ENCODE results near the gene HGS. TPM values are rescaled to one million over a fixed set of nuclear protein-coding genes. Genes with fewer than 3 reads are reported as not detected.

The HGS gene
- total RNA-seq, 2 experiments from 2014 or later, result 96.9 to 111 TPM

GRCh38 chr17:81717049-81717765, 33.4 kb downstream of the HGS start:
- H3K4me3 Mint-ChIP-seq, result no peak overlapping the region
- peaks cover 1% of the 10 kb centered on the region for H3K36me3 Mint-ChIP-seq
- no peaks in the 10 kb centered on the region for H3K9me3 Mint-ChIP-seq
- ChIA-PET POLR2A (no interaction called here), CTCF (no interaction called here)
- peaks cover 6% of the 10 kb centered on the region for H3K4me1 Mint-ChIP-seq (ENCODE audit: low read depth)
- intact Hi-C loops (cut with micrococcal nuclease), result no loop called here
- no peak for DNase-seq
- H3K27ac Mint-ChIP-seq, result no peak overlapping the region
- H3K27me3 Mint-ChIP-seq, result no peaks in the 10 kb centered on the region

GRCh38 chr17:81717766-81718089, 33.9 kb downstream of the HGS start:
- Mint-ChIP-seq H3K36me3 (peaks cover 1% of the 10 kb centered on the region), H3K27me3 (no peaks in the 10 kb centered on the region), H3K4me3 (no peak overlapping the region), H3K27ac (no peak overlapping the region), H3K9me3 (no peaks in the 10 kb centered on the region), H3K4me1 (ENCODE audit: low read depth) (peaks cover 6% of the 10 kb centered on the region)
- ChIA-PET POLR2A (no interaction called here), CTCF (no interaction called here)
- no peak for DNase-seq
- intact Hi-C loops (cut with micrococcal nuclease), result no loop called here

- Mint-ChIP-seq H3K27me3 (peaks cover 12% of the 10 kb centered on the region), H3K4me3 (no peak overlapping the region), H3K9me3 (no peaks in the 10 kb centered on the region), H3K4me1 (ENCODE audit: low read depth) (no peaks in the 10 kb centered on the region), H3K27ac (no peak overlapping the region), H3K36me3 (peaks cover 1% of the 10 kb centered on the region)
- intact Hi-C loops (cut with micrococcal nuclease), result no loop called here
- no peak for DNase-seq
- CTCF ChIA-PET, result no interaction called here
- POLR2A ChIA-PET, result no interaction called here
These were observed 35.8 kb downstream of the HGS start for GRCh38 chr17:81719410-81720266.

GRCh38 chr17:81720267-81721071, 36.7 kb downstream of the HGS start:
- no peak for DNase-seq
- CTCF ChIA-PET, result interaction anchor here (0.6 kb wide), 1 partner anchor 13 kb away, joined by 3 read pairs; no protein-coding TSS in a partner anchor
- Mint-ChIP-seq H3K9me3 (no peaks in the 10 kb centered on the region), H3K4me3 (no peak overlapping the region), H3K27ac (no peak overlapping the region), H3K27me3 (peaks cover 12% of the 10 kb centered on the region), H3K36me3 (peaks cover 1% of the 10 kb centered on the region), H3K4me1 (ENCODE audit: low read depth) (no peaks in the 10 kb centered on the region)
- POLR2A ChIA-PET, result no interaction called here
- intact Hi-C loops (cut with micrococcal nuclease), result no loop called here

GRCh38 chr17:81722184-81723120, 38.6 kb downstream of the HGS start:
- DNase-seq, result no peak
- Mint-ChIP-seq H3K9me3 (no peaks in the 10 kb centered on the region), H3K36me3 (peaks cover 1% of the 10 kb centered on the region), H3K27ac (no peak overlapping the region), H3K4me3 (no peak overlapping the region), H3K4me1 (ENCODE audit: low read depth) (no peaks in the 10 kb centered on the region), H3K27me3 (peaks cover 18% of the 10 kb centered on the region)
- ChIA-PET CTCF (interaction anchor here (1.3 kb wide), 1 partner anchor 147 kb away, joined by 4 read pairs; no protein-coding TSS in a partner anchor), POLR2A (no interaction called here)
- intact Hi-C loops (cut with micrococcal nuclease), result no loop called here

GRCh38 chr17:81723651-81724209, 39.9 kb downstream of the HGS start:
- Mint-ChIP-seq H3K4me3 (no peak overlapping the region), H3K9me3 (no peaks in the 10 kb centered on the region), H3K36me3 (no peaks in the 10 kb centered on the region), H3K27ac (no peak overlapping the region), H3K27me3 (peaks cover 19% of the 10 kb centered on the region), H3K4me1 (ENCODE audit: low read depth) (no peaks in the 10 kb centered on the region)
- no peak for DNase-seq
- ChIA-PET POLR2A (no interaction called here), CTCF (interaction anchor here (0.7 kb wide), 1 partner anchor 573 kb away, joined by 3 read pairs; no protein-coding TSS in a partner anchor)
- intact Hi-C loops (cut with micrococcal nuclease), result no loop called here

GRCh38 chr17:81725439-81725838, 41.6 kb downstream of the HGS start:
- H3K4me1 Mint-ChIP-seq (ENCODE audit: low read depth), result no peaks in the 10 kb centered on the region
- H3K27ac Mint-ChIP-seq, result no peak overlapping the region
- no peak overlapping the region for H3K4me3 Mint-ChIP-seq
- DNase-seq, result no peak
- ChIA-PET CTCF (interaction anchor here (0.7 kb wide), 1 partner anchor 9 kb away, joined by 3 read pairs; no protein-coding TSS in a partner anchor), POLR2A (interaction anchor here (0.7 kb wide), 1 partner anchor 89 kb away, joined by 4 read pairs; no protein-coding TSS in a partner anchor)
- H3K27me3 Mint-ChIP-seq, result peaks cover 19% of the 10 kb centered on the region
- H3K9me3 Mint-ChIP-seq, result no peaks in the 10 kb centered on the region
- no peaks in the 10 kb centered on the region for H3K36me3 Mint-ChIP-seq
- intact Hi-C loops (cut with micrococcal nuclease), result no loop called here

GRCh38 chr17:81726004-81726403, 42.2 kb downstream of the HGS start:
- Mint-ChIP-seq H3K27me3 (peaks cover 21% of the 10 kb centered on the region), H3K4me1 (ENCODE audit: low read depth) (no peaks in the 10 kb centered on the region), H3K9me3 (no peaks in the 10 kb centered on the region), H3K36me3 (no peaks in the 10 kb centered on the region), H3K27ac (no peak overlapping the region), H3K4me3 (no peak overlapping the region)
- POLR2A ChIA-PET, result interaction anchor here (0.7 kb wide), 1 partner anchor 90 kb away, joined by 4 read pairs; no protein-coding TSS in a partner anchor
- intact Hi-C loops (cut with micrococcal nuclease), result no loop called here
- CTCF ChIA-PET, result no interaction called here
- no peak for DNase-seq

- Mint-ChIP-seq H3K4me1 (ENCODE audit: low read depth) (no peaks in the 10 kb centered on the region), H3K27ac (no peak overlapping the region), H3K4me3 (no peak overlapping the region), H3K9me3 (no peaks in the 10 kb centered on the region), H3K36me3 (no peaks in the 10 kb centered on the region), H3K27me3 (peaks cover 25% of the 10 kb centered on the region)
- CTCF ChIA-PET, result no interaction called here
- intact Hi-C loops (cut with micrococcal nuclease), result no loop called here
- DNase-seq, result no peak
- POLR2A ChIA-PET, result no interaction called here
These were observed 43.7 kb downstream of the HGS start for GRCh38 chr17:81727324-81728031.

GRCh38 chr17:81733507-81734404, 49.9 kb downstream of the HGS start:
- peak; percentile 85 for DNase-seq
- intact Hi-C loops (cut with micrococcal nuclease), result no loop called here
- no peak overlapping the region for H3K4me3 Mint-ChIP-seq
- H3K27me3 Mint-ChIP-seq, result peaks cover 23% of the 10 kb centered on the region
- no peak overlapping the region for H3K27ac Mint-ChIP-seq
- ChIA-PET POLR2A (no interaction called here), CTCF (interaction anchor here (0.6 to 1.8 kb wide), 6 partner anchors 9 to 226 kb away, joined by 3 to 5 read pairs (median 3); no protein-coding TSS in a partner anchor)
- H3K9me3 Mint-ChIP-seq, result no peaks in the 10 kb centered on the region
- H3K36me3 Mint-ChIP-seq, result no peaks in the 10 kb centered on the region
- H3K4me1 Mint-ChIP-seq (ENCODE audit: low read depth), result peaks cover 10% of the 10 kb centered on the region

Data from activated CD4-positive, alpha-beta memory T cell treated with anti-CD3 and anti-CD28 coated beads for 36 hours (primary cell).